Esophagus squamous epithelium (tissue), 4 donors: ENCODE data around the gene WDR19.

Experiments
- CTCF ChIP-seq, 6 experiments: fragments of 450-650 bp in 4 of 6; fragments of 200-600 bp in 2 of 6; sonication (generic) in 2 of 6; IDR thresholded peaks; one replicate each; pipeline ENCODE4 v1.5.1; 2016 to 2019; ENCODE audit warnings: antibody characterized with exemption in 6 of 6, mild to moderate bottlenecking in 4 of 6, moderate library complexity in 4 of 6
- POLR2A ChIP-seq, 4 donors: fragments of 450-650 bp; IDR thresholded peaks; one replicate each; pipeline ENCODE4 v1.6.1; 2017; ENCODE audit warnings: antibody characterized with exemption in 4 of 4, mild to moderate bottlenecking in 4 of 4, moderate library complexity in 3 of 4

- TF ChIP-seq CTCF (IDR thresholded peaks at IDR 0.05), result no peak
- no peak for TF ChIP-seq POLR2A (IDR thresholded peaks at IDR 0.05)
Measured at GRCh38 chr4:39259571-39260330, 77.4 kb downstream of the WDR19 start.
